ENCODE results near the gene PRG3. TPM values are rescaled to one million over a fixed set of nuclear protein-coding genes. Genes with fewer than 3 reads are reported as not detected.

PRG3 gene
- total RNA-seq, 3 donors from 2014 or later = not detected

GRCh38 chr11:57387289-57388030 lies 6.5 kb upstream of the PRG3 start:
- DNase-seq = no peak
- no peaks in the 10 kb centered on the region for H3K4me1 Mint-ChIP-seq (ENCODE audit: low read depth)
- H3K9me3 Mint-ChIP-seq = no peaks in the 10 kb centered on the region
- H3K4me3 Mint-ChIP-seq = no peak overlapping the region
- H3K27me3 Mint-ChIP-seq (ENCODE audit: low read depth) = peaks cover 5% of the 10 kb centered on the region
- no peak for ATAC-seq
- H3K36me3 Mint-ChIP-seq (ENCODE audit: insufficient read depth) = no peaks in the 10 kb centered on the region

DNA sequence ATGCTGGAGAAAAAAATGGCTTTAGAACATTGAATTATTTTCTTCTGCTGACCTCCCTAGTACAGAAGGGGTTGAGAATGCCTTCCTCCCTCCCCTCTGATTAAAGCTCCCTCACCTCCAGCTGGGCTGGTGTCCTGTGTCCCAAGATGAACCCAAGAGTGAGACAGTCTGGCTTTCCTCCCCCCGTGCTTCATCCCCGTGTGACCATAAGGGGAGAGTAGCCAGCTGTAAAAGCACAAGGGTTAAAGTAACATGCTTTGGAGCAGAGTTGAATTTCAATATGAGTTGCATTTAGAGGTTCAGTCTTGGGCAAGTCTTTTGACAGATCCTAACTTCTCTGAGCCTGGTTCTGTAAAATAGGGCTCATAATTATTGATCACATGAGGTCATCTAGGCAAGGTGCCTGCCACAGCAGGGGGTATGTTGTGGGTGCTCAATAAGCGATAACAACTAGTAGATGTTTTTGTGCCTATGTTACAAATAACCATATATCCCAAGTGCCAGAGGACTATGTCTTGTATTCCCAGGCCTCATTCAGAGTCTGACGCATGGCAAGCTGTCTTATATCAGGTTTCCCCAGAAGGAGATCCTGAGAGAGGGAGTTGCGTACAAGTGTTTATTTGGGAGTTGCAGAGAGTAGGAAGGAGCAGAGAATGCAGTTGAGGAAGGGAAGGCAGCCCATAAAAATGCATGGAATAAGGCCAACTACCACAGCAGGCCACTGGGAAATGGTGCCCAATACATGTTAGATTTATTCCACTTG lies 5.4 kb upstream of the PRG3 start:
- Mint-ChIP-seq H3K4me1 (ENCODE audit: low read depth) (no peaks in the 10 kb centered on the region), H3K4me3 (no peak overlapping the region), H3K36me3 (ENCODE audit: insufficient read depth) (no peaks in the 10 kb centered on the region), H3K9me3 (no peaks in the 10 kb centered on the region), H3K27me3 (ENCODE audit: low read depth) (peaks cover 5% of the 10 kb centered on the region)
- no peak for ATAC-seq
- DNase-seq = no peak

- H3K4me1 Mint-ChIP-seq (ENCODE audit: low read depth) = no peaks in the 10 kb centered on the region
- no peaks in the 10 kb centered on the region for H3K9me3 Mint-ChIP-seq
- H3K27me3 Mint-ChIP-seq (ENCODE audit: low read depth) = peaks cover 3% of the 10 kb centered on the region
- ATAC-seq (no peak), DNase-seq (no peak)
- no peak overlapping the region for H3K4me3 Mint-ChIP-seq
- no peaks in the 10 kb centered on the region for H3K36me3 Mint-ChIP-seq (ENCODE audit: insufficient read depth)
These were observed 1.2 kb downstream of the PRG3 start for GRCh38 chr11:57379732-57380131.

- no peaks in the 10 kb centered on the region for H3K9me3 Mint-ChIP-seq
- H3K36me3 Mint-ChIP-seq (ENCODE audit: insufficient read depth) = no peaks in the 10 kb centered on the region
- peaks cover 3% of the 10 kb centered on the region for H3K27me3 Mint-ChIP-seq (ENCODE audit: low read depth)
- no peaks in the 10 kb centered on the region for H3K4me1 Mint-ChIP-seq (ENCODE audit: low read depth)
- DNase-seq = no peak
- no peak overlapping the region for H3K4me3 Mint-ChIP-seq
- ATAC-seq = no peak
These were observed 2.8 kb downstream of the PRG3 start for GRCh38 chr11:57378186-57378585.

DNA sequence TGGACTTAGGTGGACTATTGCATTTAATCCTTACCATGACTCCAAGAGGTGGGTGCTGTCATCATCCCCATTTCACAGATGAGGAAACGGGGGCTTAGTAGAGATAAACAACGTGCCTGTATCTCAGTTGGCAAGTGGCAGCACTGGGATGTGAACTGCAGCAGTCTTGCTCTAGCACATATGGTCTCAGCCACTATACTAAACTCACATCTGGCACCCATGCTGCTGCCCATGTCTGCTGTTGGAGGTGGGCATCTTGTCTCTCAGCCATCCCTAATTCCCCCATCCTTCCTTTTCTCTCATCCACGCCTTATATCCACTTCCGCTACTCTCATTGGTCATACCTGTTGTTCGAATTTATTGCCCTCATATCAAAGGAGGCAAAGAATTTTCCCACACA lies 3.8 kb downstream of the PRG3 start:
- no peak for ATAC-seq
- Mint-ChIP-seq H3K4me1 (ENCODE audit: low read depth) (no peaks in the 10 kb centered on the region), H3K36me3 (ENCODE audit: insufficient read depth) (no peaks in the 10 kb centered on the region), H3K9me3 (no peaks in the 10 kb centered on the region), H3K27me3 (ENCODE audit: low read depth) (peaks cover 3% of the 10 kb centered on the region), H3K4me3 (no peak overlapping the region)
- DNase-seq = no peak

DNA sequence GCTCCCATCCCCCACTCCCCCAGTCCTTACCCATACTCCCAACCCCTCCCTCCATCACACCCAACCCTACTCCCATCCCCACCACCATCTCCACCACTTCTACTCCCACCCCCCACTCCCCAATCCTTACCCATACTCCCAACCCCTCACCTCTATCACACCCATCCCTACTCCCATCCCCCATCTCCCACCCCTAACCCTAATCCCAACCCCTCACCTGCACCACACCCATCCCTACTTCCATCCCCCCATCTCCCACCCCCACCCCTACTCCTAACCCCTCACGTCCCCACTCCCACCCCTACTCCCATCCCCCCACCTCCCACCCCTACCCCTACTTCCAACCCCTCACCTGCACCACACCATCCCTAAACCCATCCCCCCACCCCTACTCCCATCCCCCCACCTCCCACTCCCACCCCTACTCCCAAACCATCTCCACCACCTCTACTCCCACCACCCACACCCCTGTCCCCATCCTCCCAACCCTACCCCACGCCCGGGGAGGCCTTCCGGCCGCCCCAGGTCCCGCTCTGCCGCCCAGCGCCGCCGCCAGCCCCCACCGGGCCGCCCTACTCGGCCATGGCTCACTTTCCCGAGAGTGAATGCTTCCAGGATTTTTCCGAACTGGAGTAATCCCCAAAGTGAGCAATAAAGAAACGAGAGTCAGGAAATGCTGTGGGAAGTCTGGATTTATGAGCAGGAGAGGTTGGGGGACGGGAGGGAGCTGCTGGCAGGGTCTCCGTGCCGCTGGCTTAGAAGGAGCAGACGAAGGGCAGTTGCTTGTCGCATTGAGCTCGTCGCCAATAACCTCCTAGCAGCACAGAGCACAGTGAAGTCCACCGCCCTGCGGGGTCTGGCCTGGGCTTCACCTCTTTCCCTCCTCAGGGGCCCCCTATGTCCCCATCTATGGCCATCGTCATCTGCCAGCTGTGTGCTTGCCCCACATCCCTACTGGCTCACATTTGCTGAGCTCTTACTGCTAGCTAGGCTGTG lies 4.6 kb downstream of the PRG3 start:
- peaks cover 3% of the 10 kb centered on the region for H3K27me3 Mint-ChIP-seq (ENCODE audit: low read depth)
- H3K36me3 Mint-ChIP-seq (ENCODE audit: insufficient read depth) = no peaks in the 10 kb centered on the region
- DNase-seq (no peak), ATAC-seq (no peak)
- no peaks in the 10 kb centered on the region for H3K4me1 Mint-ChIP-seq (ENCODE audit: low read depth)
- H3K9me3 Mint-ChIP-seq = no peaks in the 10 kb centered on the region
- H3K4me3 Mint-ChIP-seq = no peak overlapping the region

- DNase-seq (no peak), ATAC-seq (no peak)
- H3K27me3 Mint-ChIP-seq (ENCODE audit: low read depth) = peaks cover 5% of the 10 kb centered on the region
These were observed 5.5 kb downstream of the PRG3 start for GRCh38 chr11:57375490-57375889.

DNA sequence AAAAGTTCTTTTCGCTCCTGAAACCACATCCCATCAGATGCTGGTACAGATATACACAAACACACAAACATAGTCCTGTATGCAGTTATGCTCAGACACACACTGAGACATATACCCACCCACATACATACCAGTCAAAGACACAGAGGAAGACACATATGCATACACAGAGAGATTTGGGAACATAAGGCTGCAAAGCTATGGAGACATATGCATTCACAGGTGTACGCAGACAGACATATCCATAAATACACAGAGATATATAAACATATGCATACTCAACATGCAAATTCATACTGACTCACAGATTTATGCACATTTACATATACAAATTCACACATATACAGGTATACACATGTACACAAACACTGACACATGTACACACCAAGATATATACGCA lies 6.0 kb downstream of the PRG3 start:
- Mint-ChIP-seq H3K36me3 (ENCODE audit: insufficient read depth) (no peaks in the 10 kb centered on the region), H3K27me3 (ENCODE audit: low read depth) (peaks cover 5% of the 10 kb centered on the region), H3K4me3 (no peak overlapping the region), H3K4me1 (ENCODE audit: low read depth) (no peaks in the 10 kb centered on the region), H3K9me3 (no peaks in the 10 kb centered on the region)
- no peak for DNase-seq
- ATAC-seq = no peak

More at GRCh38 chr11:57375490-57375889, 5.5 kb downstream of the PRG3 start:
- H3K4me1 Mint-ChIP-seq (ENCODE audit: low read depth) = no peaks in the 10 kb centered on the region
- no peaks in the 10 kb centered on the region for H3K36me3 Mint-ChIP-seq (ENCODE audit: insufficient read depth)
- no peaks in the 10 kb centered on the region for H3K9me3 Mint-ChIP-seq
- no peak overlapping the region for H3K4me3 Mint-ChIP-seq

DNA sequence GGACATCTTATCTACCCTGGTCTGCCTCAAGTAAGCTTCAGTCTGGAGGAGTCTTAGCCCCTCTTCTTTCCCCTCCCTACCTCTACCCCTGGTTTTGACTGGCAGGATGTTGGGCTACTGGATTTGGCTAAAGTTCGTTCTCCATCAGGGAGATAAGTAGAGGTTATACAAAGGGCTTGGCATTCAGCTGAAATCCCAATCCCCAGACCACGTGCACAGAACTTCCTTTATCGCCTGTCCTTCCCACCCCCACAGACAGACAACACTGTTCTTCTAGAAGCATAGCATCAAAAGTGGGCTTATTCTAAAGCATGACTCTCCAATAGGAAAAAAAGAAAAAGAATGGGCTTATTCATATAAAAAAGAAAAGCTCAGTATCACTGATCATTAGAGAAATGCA lies 7.8 kb downstream of the PRG3 start:
- H3K4me1 Mint-ChIP-seq (ENCODE audit: low read depth) = no peaks in the 10 kb centered on the region
- peaks cover 4% of the 10 kb centered on the region for H3K27me3 Mint-ChIP-seq (ENCODE audit: low read depth)
- no peak for DNase-seq
- no peak overlapping the region for H3K4me3 Mint-ChIP-seq
- no peaks in the 10 kb centered on the region for H3K9me3 Mint-ChIP-seq
- no peak for ATAC-seq
- H3K36me3 Mint-ChIP-seq (ENCODE audit: insufficient read depth) = no peaks in the 10 kb centered on the region

DNA sequence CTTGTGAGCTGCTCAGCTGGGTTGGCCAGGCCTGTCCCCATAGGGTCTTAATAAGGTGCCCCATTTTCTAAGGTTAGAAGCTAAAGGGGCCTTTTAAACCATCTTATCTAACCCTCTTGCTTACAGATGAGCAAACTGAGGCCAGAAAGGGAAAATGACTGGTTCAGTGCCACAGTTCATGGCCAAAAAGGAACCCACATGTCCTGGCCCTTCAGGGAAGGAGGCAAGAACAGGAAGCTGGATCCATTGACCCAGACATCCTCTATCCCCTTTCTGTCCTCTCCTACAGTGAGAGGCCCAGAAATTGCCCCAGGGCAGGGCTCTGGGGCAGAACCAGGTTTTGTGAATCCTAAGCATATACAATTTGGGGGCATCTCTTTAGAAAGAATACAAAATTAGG lies 10.0 kb downstream of the PRG3 start:
- Mint-ChIP-seq H3K36me3 (ENCODE audit: insufficient read depth) (no peaks in the 10 kb centered on the region), H3K4me3 (no peak overlapping the region), H3K4me1 (ENCODE audit: low read depth) (no peaks in the 10 kb centered on the region), H3K27me3 (ENCODE audit: low read depth) (peaks cover 4% of the 10 kb centered on the region), H3K9me3 (no peaks in the 10 kb centered on the region)
- ATAC-seq = no peak
- DNase-seq = no peak

- Mint-ChIP-seq H3K27me3 (ENCODE audit: low read depth) (peaks cover 6% of the 10 kb centered on the region), H3K36me3 (ENCODE audit: insufficient read depth) (no peaks in the 10 kb centered on the region), H3K4me1 (ENCODE audit: low read depth) (no peaks in the 10 kb centered on the region), H3K9me3 (no peaks in the 10 kb centered on the region), H3K4me3 (no peak overlapping the region)
- ATAC-seq (no peak), DNase-seq (no peak)
These were observed 10.7 kb downstream of the PRG3 start for GRCh38 chr11:57370251-57370650.

GRCh38 chr11:57368845-57369232 lies 12.1 kb downstream of the PRG3 start:
- ATAC-seq (no peak), DNase-seq (no peak)
- Mint-ChIP-seq H3K9me3 (no peaks in the 10 kb centered on the region), H3K36me3 (ENCODE audit: insufficient read depth) (no peaks in the 10 kb centered on the region), H3K27me3 (ENCODE audit: low read depth) (peaks cover 9% of the 10 kb centered on the region), H3K4me1 (ENCODE audit: low read depth) (no peaks in the 10 kb centered on the region), H3K4me3 (no peak overlapping the region)

DNA sequence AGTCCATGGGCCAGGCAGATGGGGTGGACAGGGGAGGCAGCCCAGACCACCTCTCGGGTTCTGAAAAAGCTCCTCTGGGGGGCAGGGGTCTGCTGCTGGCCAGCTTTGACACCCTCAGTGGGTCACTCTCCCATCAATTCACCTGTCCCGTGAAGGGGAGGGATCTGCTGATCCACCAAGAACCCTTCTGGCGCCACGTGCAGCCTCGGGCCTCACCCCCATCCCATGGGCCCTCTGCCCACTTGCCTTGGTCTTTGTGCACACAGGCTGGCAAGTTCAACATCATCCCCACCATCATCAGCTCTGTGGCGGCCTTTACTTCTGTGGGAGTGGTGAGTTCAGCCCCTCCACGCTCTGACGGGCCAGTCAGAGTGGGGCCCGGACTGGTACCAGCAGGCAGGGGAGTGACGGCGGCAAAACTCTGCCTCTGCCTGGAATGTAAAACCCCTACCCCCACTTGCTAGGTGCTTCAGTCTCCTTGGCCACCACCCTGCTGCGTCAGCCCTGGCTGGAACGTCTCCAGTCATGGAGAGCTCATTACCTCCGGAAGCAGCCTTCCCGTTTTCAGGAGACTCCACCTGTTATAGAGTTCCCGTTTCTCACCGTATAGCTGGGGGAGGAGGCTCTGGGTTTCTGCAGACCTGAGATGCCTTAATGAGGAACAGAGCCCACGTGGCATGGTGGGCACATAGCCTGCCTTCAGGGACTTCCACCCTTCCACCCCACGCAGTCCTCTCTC lies 12.7 kb downstream of the PRG3 start:
- H3K36me3 Mint-ChIP-seq (ENCODE audit: insufficient read depth) = no peaks in the 10 kb centered on the region
- ATAC-seq = no peak
- no peaks in the 10 kb centered on the region for H3K4me1 Mint-ChIP-seq (ENCODE audit: low read depth)
- H3K27me3 Mint-ChIP-seq (ENCODE audit: low read depth) = peaks cover 9% of the 10 kb centered on the region
- H3K9me3 Mint-ChIP-seq = peaks cover under 1% of the 10 kb centered on the region
- H3K4me3 Mint-ChIP-seq = no peak overlapping the region
- no peak for DNase-seq

Data from activated T-cell treated with anti-CD3 and anti-CD28 coated beads, Interleukin-2, amount 50 U/mL, for 4 hours (primary cell).